HCT116 (cell line): Measurements from ENCODE around the gene EIF2AK3. TPM values are rescaled to one million over a fixed set of nuclear protein-coding genes. Genes with fewer than 3 reads are reported as not detected.

Experiments
- ATAC-seq: fragments of 200-7000 bp; cut with Tn5 transposase; 2 replicates; pipeline ENCODE4 v1.9.1; 2020; ENCODE audit warnings: mild to moderate bottlenecking, moderate library complexity
- BruUV-seq: library from RNA; stranded (reverse); fragments of 400-500 nt; replicated peaks from 2 replicates; lab custom pipeline; 2021; lab: Mats Ljungman, UMichigan
- CTCF ChIA-PET: fragments of 300-600 bp; sonication (Branson Sonifier 250); formaldehyde crosslinking; loops from one replicate; lab custom pipeline; 2021; ENCODE audit warnings: antibody characterized with exemption; lab: Charles Lee
- POLR2A ChIA-PET: fragments of 300-600, 350-600 bp; sonication (Branson Sonifier 250); formaldehyde crosslinking; loops from one replicate; lab custom pipeline; 2021; ENCODE audit warnings: antibody characterized with exemption; lab: Charles Lee
- RAD21 ChIA-PET, 2 experiments: fragments of 300-600 bp; sonication (Branson Sonifier 250); formaldehyde crosslinking; loops; one replicate each; lab custom pipeline; 2023; ENCODE audit warnings: low total read pairs in 2 of 2; ENCODE audit not compliant: uncharacterized antibody in 2 of 2, unreplicated experiment in 2 of 2, low non-redundant PET in 1 of 2; lab: Charles Lee
- DNase-seq: peaks from one replicate; pipeline ENCODE4 v3.0.0-alpha.2; 2010; ENCODE audit warnings: low read depth, low spot score
- H2AFZ ChIP-seq: fragments of 200-600 bp; shearing (Covaris generic), sonication (generic); 2 replicates; pipeline ENCODE4 v1.6.1; 2017; ENCODE audit warnings: low read depth, mixed run types, mixed read lengths, antibody characterized with exemption, low read length; ENCODE audit not compliant: poor library complexity, severe bottlenecking
- H3K27ac ChIP-seq: 2 replicates; pipeline ENCODE4 v1.5.1; 2012; ENCODE audit warnings: low read depth, low read length
- H3K27me3 ChIP-seq: fragments of 200-600 bp; sonication (generic); 2 replicates; pipeline ENCODE4 v1.6.1; 2016; ENCODE audit warnings: mixed run types, low read length, mixed read lengths; ENCODE audit not compliant: insufficient read depth
- H3K36me3 ChIP-seq, 2 experiments: fragments of 200-500 bp in 1 of 2; fragments of 200-600 bp in 1 of 2; sonication (Bioruptor generic) in 1 of 2; sonication (generic) in 1 of 2; 2 replicates each; pipeline versions ENCODE4 v1.5.1 to v1.6.1; 2014 to 2016; ENCODE audit warnings: low read length in 2 of 2, inconsistent platforms in 1 of 2, mixed read lengths in 1 of 2, mixed run types in 1 of 2; ENCODE audit not compliant: insufficient read depth in 2 of 2, control insufficient read depth in 1 of 2
- H3K4me1 ChIP-seq, 2 experiments: fragments of 200-600 bp in 1 of 2; sonication (generic) in 1 of 2; 2 replicates each; pipeline versions ENCODE4 v1.5.1 to v1.6.1; 2012 to 2017; ENCODE audit warnings: low read length in 2 of 2, inconsistent platforms in 1 of 2, mild to moderate bottlenecking in 1 of 2, mixed read lengths in 1 of 2, mixed run types in 1 of 2, moderate library complexity in 1 of 2; ENCODE audit not compliant: insufficient read depth in 2 of 2, control insufficient read depth in 1 of 2
- H3K4me2 ChIP-seq: fragments of 200-600 bp; sonication (generic); 2 replicates; pipeline ENCODE4 v1.6.1; 2017; ENCODE audit warnings: mixed run types, low read length, mixed read lengths
- H3K4me3 ChIP-seq, 2 experiments: fragments of 200-600 bp in 1 of 2; sonication (generic) in 1 of 2; replicated peaks in 1 of 2; 2 replicates each; pipeline ENCODE4 v1.5.1; 2011 to 2016; ENCODE audit warnings: low read length in 2 of 2, control low read depth in 1 of 2, low read depth in 1 of 2, mild to moderate bottlenecking in 1 of 2, mixed read lengths in 1 of 2, mixed run types in 1 of 2
- H3K79me2 ChIP-seq: fragments of 200-600 bp; sonication (generic); 2 replicates; pipeline ENCODE4 v1.6.1; 2017; ENCODE audit warnings: mild to moderate bottlenecking, mixed run types, low read length, moderate library complexity, mixed read lengths; ENCODE audit not compliant: insufficient read depth
- H3K9ac ChIP-seq: fragments of 200-600 bp; sonication (generic); 2 replicates; pipeline ENCODE4 v1.6.1; 2016; ENCODE audit warnings: low read length, mixed read lengths
- H3K9me2 ChIP-seq: fragments of 200-600 bp; sonication (generic), shearing (Covaris generic); 2 replicates; pipeline ENCODE4 v1.6.1; 2017; ENCODE audit warnings: mixed run types, mild to moderate bottlenecking, moderate library complexity; ENCODE audit not compliant: insufficient read depth
- H3K9me3 ChIP-seq, 2 experiments: fragments of 200-500 bp in 1 of 2; fragments of 200-600 bp in 1 of 2; sonication (Bioruptor generic) in 1 of 2; sonication (generic) in 1 of 2; 2 replicates each; pipeline ENCODE4 v1.6.1; 2014 to 2017; ENCODE audit warnings: low read length in 2 of 2, mixed read lengths in 2 of 2, inconsistent platforms in 1 of 2, low read depth in 1 of 2, mild to moderate bottlenecking in 1 of 2, mixed run types in 1 of 2, moderate library complexity in 1 of 2; ENCODE audit not compliant: control insufficient read depth in 1 of 2, insufficient read depth in 1 of 2
- H4K20me1 ChIP-seq: fragments of 200-600 bp; sonication (generic), shearing (Covaris generic); 2 replicates; pipeline ENCODE4 v1.6.1; 2017; ENCODE audit warnings: mixed run types, mild to moderate bottlenecking, moderate library complexity; ENCODE audit not compliant: insufficient read depth
- CBX3 ChIP-seq: IDR thresholded peaks from 2 replicates; pipeline ENCODE4 v1.6.1; 2012; ENCODE audit warnings: low read depth
- CEBPB ChIP-seq: IDR thresholded peaks from 2 replicates; pipeline ENCODE4 v1.6.1; 2012; ENCODE audit warnings: low read depth
- EGR1 ChIP-seq: IDR thresholded peaks from 2 replicates; pipeline ENCODE4 v1.6.1; 2012; ENCODE audit warnings: low read depth
- EZH2phosphoT487 ChIP-seq: fragments of 200-600 bp; IDR thresholded peaks from 2 replicates; pipeline ENCODE4 v1.6.1; 2018; ENCODE audit warnings: antibody characterized with exemption, borderline replicate concordance
- FOSL1 ChIP-seq: IDR thresholded peaks from 2 replicates; pipeline ENCODE4 v1.6.1; 2012; ENCODE audit warnings: low read depth
- JUND ChIP-seq: IDR thresholded peaks from 2 replicates; pipeline ENCODE4 v1.6.1; 2012
- POLR2AphosphoS5 ChIP-seq: IDR thresholded peaks from 2 replicates; pipeline ENCODE4 v1.6.1; 2011; ENCODE audit warnings: mild to moderate bottlenecking, low read depth, low read length, moderate library complexity
- SP1 ChIP-seq: IDR thresholded peaks from 2 replicates; pipeline ENCODE4 v1.6.1; 2012; ENCODE audit warnings: low read depth
- TCF7L2 ChIP-seq: IDR thresholded peaks from 2 replicates; pipeline ENCODE4 v1.7.0; 2011; ENCODE audit warnings: borderline replicate concordance, inconsistent platforms; ENCODE audit not compliant: insufficient read depth, insufficient read length; ENCODE audit errors: extremely low read depth
- intact Hi-C: fragments of 100-400 bp; cut with micrococcal nuclease; formaldehyde crosslinking; loops from 2 replicates; pipeline ENCODE4 v1.10.0; 2022
- total RNA-seq: library from RNA; stranded (reverse); gene quantifications from one replicate; pipeline ENCODE4 v1.2.1, GENCODE V29; 2021; ENCODE audit not compliant: unreplicated experiment
- TF ChIP-seq, protein P1 (sequence below): IDR thresholded peaks from 2 replicates; pipeline ENCODE4 v1.6.1; 2012
- TF ChIP-seq, protein P2 (sequence below): IDR thresholded peaks from 2 replicates; pipeline ENCODE4 v1.6.1; 2012

Gene EIF2AK3
- total RNA-seq, 1 experiment from 2014 or later: 8.9 TPM

DNA sequence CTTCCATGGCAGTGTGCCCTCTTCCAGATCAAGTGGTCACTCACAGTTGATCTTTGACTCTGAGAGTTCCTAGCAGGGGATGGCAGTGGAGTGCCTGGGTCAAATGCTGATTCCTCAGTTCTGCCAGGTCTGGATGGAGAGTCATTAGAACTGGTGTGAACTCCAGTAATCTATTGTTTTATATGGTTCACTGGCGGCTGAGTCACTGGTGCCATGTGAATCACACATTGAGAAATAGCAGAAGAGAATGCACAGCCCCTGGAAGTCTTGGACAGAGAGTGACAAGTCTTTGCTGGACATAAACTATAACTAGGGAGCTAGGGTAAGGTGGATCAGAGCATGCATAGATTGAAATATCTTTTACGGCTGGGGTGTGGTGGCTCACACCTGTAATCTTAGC, 86.9 kb downstream of the EIF2AK3 start:
- ChIA-PET POLR2A (interaction anchor here (0.7 kb wide), 1 partner anchor 351 kb away, joined by 5 read pairs; no protein-coding TSS in a partner anchor), RAD21 (no interaction called here)
- H3K9me3 ChIP-seq: no peaks in the 10 kb centered on the region
- no peaks in the 10 kb centered on the region for H3K79me2 ChIP-seq
- intact Hi-C loops: no loop called here
- peaks cover 0 to 24% of the 10 kb centered on the region in 2 experiments; a peak in 2 of 4 replicates for H3K4me1 ChIP-seq
- DNase-seq (no peak), ATAC-seq (no peak)
- H3K9ac ChIP-seq: no peak overlapping the region
- H3K4me3 ChIP-seq: no peak overlapping the region
- TF ChIP-seq, protein P1, sequence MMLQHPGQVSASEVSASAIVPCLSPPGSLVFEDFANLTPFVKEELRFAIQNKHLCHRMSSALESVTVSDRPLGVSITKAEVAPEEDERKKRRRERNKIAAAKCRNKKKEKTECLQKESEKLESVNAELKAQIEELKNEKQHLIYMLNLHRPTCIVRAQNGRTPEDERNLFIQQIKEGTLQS: no peak
- no peak for TF ChIP-seq EGR1
- TF ChIP-seq, protein P2, sequence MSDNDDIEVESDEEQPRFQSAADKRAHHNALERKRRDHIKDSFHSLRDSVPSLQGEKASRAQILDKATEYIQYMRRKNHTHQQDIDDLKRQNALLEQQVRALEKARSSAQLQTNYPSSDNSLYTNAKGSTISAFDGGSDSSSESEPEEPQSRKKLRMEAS: no peak
- TF ChIP-seq POLR2AphosphoS5: no peak
- 0 out of 2 replicates have a peak, but pooled peaks have one; percentile 26 for TF ChIP-seq JUND
- 0 out of 2 replicates have a peak, but pooled peaks have one; percentile 24 for TF ChIP-seq FOSL1
- peak; percentile 38; the same call in 1 of the 2 replicates for TF ChIP-seq CEBPB
- TF ChIP-seq, all 23 proteins: peak for 3
- no peak overlapping the region for H3K4me2 ChIP-seq
- no peaks in the 10 kb centered on the region for H4K20me1 ChIP-seq
- H3K27me3 ChIP-seq: no peaks in the 10 kb centered on the region
- CTCF ChIA-PET: no interaction called here
- H2AFZ ChIP-seq: no peak overlapping the region
- BruUV-seq: no TSS peak
- H3K27ac ChIP-seq: no peak overlapping the region
- H3K36me3 ChIP-seq: no peaks in the 10 kb centered on the region
- no peaks in the 10 kb centered on the region for H3K9me2 ChIP-seq

DNA sequence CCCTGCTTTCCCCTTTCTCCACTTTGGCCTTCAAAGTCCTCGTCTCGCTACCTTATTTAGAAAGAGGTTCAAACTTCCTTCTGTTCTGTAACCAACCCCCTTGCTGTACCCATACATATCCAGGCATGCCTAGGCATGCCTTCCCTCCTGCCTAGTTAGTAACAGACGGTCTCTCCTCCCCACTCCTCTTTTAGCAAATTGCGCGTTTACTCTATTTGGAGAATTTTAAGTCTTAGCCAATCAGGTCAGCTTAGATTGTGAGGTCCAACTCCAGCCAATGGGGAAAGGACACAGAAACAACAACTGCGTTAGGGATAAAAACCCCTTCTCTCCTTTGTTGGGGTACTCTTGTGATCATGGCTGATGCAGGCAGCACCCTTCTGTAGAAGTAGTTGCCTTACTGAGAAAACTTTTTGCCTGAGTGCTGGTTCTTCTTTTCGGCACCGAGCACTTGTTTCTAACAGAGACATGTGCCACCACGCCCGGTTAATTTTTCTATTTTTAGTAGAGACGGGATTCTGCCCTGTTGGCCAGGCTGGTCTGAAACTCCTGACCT, 88.8 kb downstream of the EIF2AK3 start:
- Histone ChIP-seq H3K9ac (no peak overlapping the region), H2AFZ (no peak overlapping the region), H3K4me2 (no peak overlapping the region), H3K9me2 (no peaks in the 10 kb centered on the region), H3K36me3 (no peaks in the 10 kb centered on the region), H3K9me3 (no peaks in the 10 kb centered on the region), H3K79me2 (no peaks in the 10 kb centered on the region), H3K4me3 (no peak overlapping the region), H3K4me1 (peaks cover 0 to 18% of the 10 kb centered on the region in 2 experiments; a peak in 1 of 4 replicates), H4K20me1 (no peaks in the 10 kb centered on the region), H3K27ac (no peak overlapping the region; the same call in 1 of the 2 replicates), H3K27me3 (no peaks in the 10 kb centered on the region)
- POLR2A ChIA-PET: no interaction called here
- RAD21 ChIA-PET: no interaction called here
- ATAC-seq (no peak), DNase-seq (no peak)
- CTCF ChIA-PET: no interaction called here
- no TSS peak for BruUV-seq
- intact Hi-C loops: no loop called here
- TF ChIP-seq EZH2phosphoT487 (no peak), SP1 (no peak), TCF7L2 (no peak), JUND (no peak), POLR2AphosphoS5 (no peak), CBX3 (no peak)
- TF ChIP-seq, protein P2: no peak
